Hepatocyte (in vitro differentiated cells): ENCODE measurements around the gene GPRC5B. TPM values are rescaled to one million over a fixed set of nuclear protein-coding genes. Genes with fewer than 3 reads are reported as not detected.

Experiments
- DNase-seq: peaks from one replicate; pipeline ENCODE4 v3.0.0-alpha.2; 2016; ENCODE audit warnings: low spot score
- H2AFZ ChIP-seq: fragments of 200-600 bp; sonication (generic); 2 replicates; pipeline ENCODE4 v1.6.0; 2016; ENCODE audit warnings: antibody characterized with exemption, mild to moderate bottlenecking
- H3K27ac ChIP-seq: fragments of 200-600 bp; sonication (generic); 2 replicates; pipeline ENCODE4 v1.5.1; 2016; ENCODE audit warnings: mild to moderate bottlenecking
- H3K27me3 ChIP-seq: fragments of 200-600 bp; sonication (generic); 2 replicates; pipeline ENCODE4 v1.6.1; 2016
- H3K36me3 ChIP-seq: fragments of 200-600 bp; sonication (generic); replicated peaks from 2 replicates; pipeline ENCODE4 v1.5.1; 2016; ENCODE audit warnings: low read depth; ENCODE audit not compliant: insufficient read depth
- H3K4me1 ChIP-seq: fragments of 200-600 bp; sonication (generic); 2 replicates; pipeline ENCODE4 v1.5.1; 2016; ENCODE audit warnings: mild to moderate bottlenecking, moderate library complexity; ENCODE audit not compliant: insufficient read depth
- H3K4me2 ChIP-seq: fragments of 200-600 bp; sonication (generic); 2 replicates; pipeline ENCODE4 v1.6.0; 2016
- H3K4me3 ChIP-seq: fragments of 200-600 bp; sonication (generic); 2 replicates; pipeline ENCODE4 v1.5.1; 2016; ENCODE audit warnings: mild to moderate bottlenecking
- H3K79me2 ChIP-seq: fragments of 200-600 bp; sonication (generic); 2 replicates; pipeline ENCODE4 v1.6.0; 2017; ENCODE audit warnings: mild to moderate bottlenecking
- H3K9me2 ChIP-seq: fragments of 200-600 bp; sonication (generic); replicated peaks from 2 replicates; pipeline ENCODE4 v1.6.0; 2017; ENCODE audit warnings: mild to moderate bottlenecking; ENCODE audit not compliant: insufficient read depth
- H3K9me3 ChIP-seq: fragments of 200-600 bp; sonication (generic); 2 replicates; pipeline ENCODE4 v1.5.1; 2016; ENCODE audit warnings: low read depth, mild to moderate bottlenecking
- H4K20me1 ChIP-seq: fragments of 200-600 bp; sonication (generic); 2 replicates; pipeline ENCODE4 v1.6.0; 2016; ENCODE audit warnings: mild to moderate bottlenecking; ENCODE audit not compliant: insufficient read depth, poor library complexity, severe bottlenecking
- EZH2 ChIP-seq: fragments of 200-600 bp; sonication (generic); IDR thresholded peaks from 2 replicates; pipeline ENCODE4 v1.6.1; 2016; ENCODE audit warnings: antibody characterized with exemption, mild to moderate bottlenecking, borderline replicate concordance
- EZH2phosphoT487 ChIP-seq: fragments of 200-600 bp; sonication (generic); IDR thresholded peaks from one replicate; pipeline ENCODE4 v1.6.1; 2018; ENCODE audit warnings: antibody characterized with exemption, mild to moderate bottlenecking, low read depth, moderate library complexity; ENCODE audit not compliant: unreplicated experiment, severe bottlenecking
- WGBS: methylation state at CpG from one replicate; pipeline ENCODE4 v1.1.6; 2016; ENCODE audit warnings: low lambda C conversion rate; ENCODE audit errors: missing lambda C conversion rate; 5-methylcytosine and 5-hydroxymethylcytosine counted together
- polyA plus RNA-seq: library from polyadenylated mRNA; unstranded; fragments of >200 nt; fragmentation: Nextera tagmentation; extraction: Ambion mirVana; gene quantifications from 2 replicates; pipeline ENCODE4 v1.2.1, GENCODE V29; 2016
- total RNA-seq: library from RNA; depleted of rRNA; stranded (reverse); fragments of >200 nt; gene quantifications from 2 replicates; pipeline ENCODE4 v1.2.3, GENCODE V29; 2014
- TF ChIP-seq, protein P1 (sequence below): fragments of 200-600 bp; sonication (generic); IDR thresholded peaks from 2 replicates; pipeline ENCODE4 v1.5.1; 2016; ENCODE audit warnings: antibody characterized with exemption, mild to moderate bottlenecking; ENCODE audit not compliant: poor library complexity

Gene GPRC5B
- total and polyA plus RNA-seq, 2 experiments from 2014 or later, result 36.2 to 73.1 TPM

GRCh38 chr16:19829844-19830692 is 54.6 kb downstream of the GPRC5B start:
- Histone ChIP-seq H3K9me3 (no peaks in the 10 kb centered on the region), H2AFZ (no peak overlapping the region), H3K36me3 (no peaks in the 10 kb centered on the region), H3K4me3 (no peak overlapping the region), H4K20me1 (no peaks in the 10 kb centered on the region), H3K27me3 (no peaks in the 10 kb centered on the region), H3K4me2 (no peak overlapping the region), H3K27ac (no peak overlapping the region), H3K9me2 (no peaks in the 10 kb centered on the region), H3K4me1 (peaks cover 3% of the 10 kb centered on the region), H3K79me2 (no peaks in the 10 kb centered on the region)
- TF ChIP-seq, protein P1, sequence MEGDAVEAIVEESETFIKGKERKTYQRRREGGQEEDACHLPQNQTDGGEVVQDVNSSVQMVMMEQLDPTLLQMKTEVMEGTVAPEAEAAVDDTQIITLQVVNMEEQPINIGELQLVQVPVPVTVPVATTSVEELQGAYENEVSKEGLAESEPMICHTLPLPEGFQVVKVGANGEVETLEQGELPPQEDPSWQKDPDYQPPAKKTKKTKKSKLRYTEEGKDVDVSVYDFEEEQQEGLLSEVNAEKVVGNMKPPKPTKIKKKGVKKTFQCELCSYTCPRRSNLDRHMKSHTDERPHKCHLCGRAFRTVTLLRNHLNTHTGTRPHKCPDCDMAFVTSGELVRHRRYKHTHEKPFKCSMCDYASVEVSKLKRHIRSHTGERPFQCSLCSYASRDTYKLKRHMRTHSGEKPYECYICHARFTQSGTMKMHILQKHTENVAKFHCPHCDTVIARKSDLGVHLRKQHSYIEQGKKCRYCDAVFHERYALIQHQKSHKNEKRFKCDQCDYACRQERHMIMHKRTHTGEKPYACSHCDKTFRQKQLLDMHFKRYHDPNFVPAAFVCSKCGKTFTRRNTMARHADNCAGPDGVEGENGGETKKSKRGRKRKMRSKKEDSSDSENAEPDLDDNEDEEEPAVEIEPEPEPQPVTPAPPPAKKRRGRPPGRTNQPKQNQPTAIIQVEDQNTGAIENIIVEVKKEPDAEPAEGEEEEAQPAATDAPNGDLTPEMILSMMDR, result no peak
- TF ChIP-seq EZH2phosphoT487, result no peak
- no peak for TF ChIP-seq EZH2
- WGBS, result 82% methylated on average over 9 of the region's 9 CpGs
- no peak for DNase-seq

DNA sequence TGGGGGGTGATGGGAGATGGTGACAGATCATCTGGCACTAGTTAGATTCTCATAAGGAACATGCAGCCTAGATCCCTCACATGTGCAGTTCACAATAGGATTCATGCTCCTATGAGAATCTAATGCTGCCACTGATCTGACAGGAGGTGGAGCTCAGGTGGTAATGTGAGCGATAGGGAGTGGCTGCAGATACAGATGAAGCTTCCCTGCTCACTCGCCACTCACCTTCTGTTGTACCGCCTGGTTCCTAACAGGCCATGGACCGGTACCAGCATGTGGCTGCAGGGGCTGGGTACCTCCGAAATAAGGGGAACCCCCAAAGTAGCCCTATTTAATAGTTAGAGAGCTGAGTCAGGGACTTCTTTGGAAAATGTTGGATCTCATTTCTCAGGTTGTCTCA is 60.4 kb downstream of the GPRC5B start:
- Histone ChIP-seq H3K36me3 (no peaks in the 10 kb centered on the region), H3K9me3 (no peaks in the 10 kb centered on the region), H3K79me2 (no peaks in the 10 kb centered on the region), H3K4me1 (no peaks in the 10 kb centered on the region), H4K20me1 (no peaks in the 10 kb centered on the region), H3K27ac (no peak overlapping the region), H2AFZ (no peak overlapping the region), H3K27me3 (no peaks in the 10 kb centered on the region), H3K9me2 (no peaks in the 10 kb centered on the region), H3K4me3 (no peak overlapping the region), H3K4me2 (no peak overlapping the region)
- no peak for TF ChIP-seq EZH2phosphoT487
- TF ChIP-seq, protein P1, result no peak
- TF ChIP-seq EZH2, result no peak
- no peak for DNase-seq
- 100% methylated on average over 5 of the region's 5 CpGs for WGBS

DNA sequence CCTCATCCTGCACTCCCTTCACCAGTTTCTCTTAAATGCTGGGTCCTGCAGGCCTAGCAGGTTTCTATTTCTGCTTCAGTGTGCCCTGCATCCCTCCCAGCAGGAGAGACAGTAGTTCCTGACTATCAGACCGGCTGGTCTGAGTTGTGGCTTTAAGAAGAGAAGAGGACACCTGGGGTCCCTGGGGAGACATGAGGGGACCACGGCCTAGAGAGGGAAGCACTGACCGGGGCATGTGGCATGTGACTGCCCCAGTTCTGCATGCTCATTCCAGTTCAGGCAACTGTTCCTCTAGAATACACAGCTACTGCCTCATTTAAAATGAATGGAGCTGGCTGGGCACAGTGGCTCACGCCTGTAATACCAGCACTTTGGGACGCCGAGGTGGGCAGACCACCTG is 61.3 kb downstream of the GPRC5B start:
- DNase-seq, result no peak
- Histone ChIP-seq H3K79me2 (no peaks in the 10 kb centered on the region), H3K4me2 (no peak overlapping the region), H4K20me1 (no peaks in the 10 kb centered on the region), H2AFZ (no peak overlapping the region), H3K36me3 (no peaks in the 10 kb centered on the region), H3K9me3 (no peaks in the 10 kb centered on the region), H3K4me1 (no peaks in the 10 kb centered on the region), H3K27me3 (no peaks in the 10 kb centered on the region), H3K4me3 (no peak overlapping the region), H3K9me2 (no peaks in the 10 kb centered on the region), H3K27ac (no peak overlapping the region)
- TF ChIP-seq EZH2, result no peak
- TF ChIP-seq, protein P1, result no peak
- TF ChIP-seq EZH2phosphoT487, result no peak
- WGBS, result 98% methylated on average over 6 of the region's 6 CpGs
